SK-N-MC (cell line): ENCODE results near the gene KRTAP10-9.
"Not testable (repeated sequence)": the region's sequence is repeated elsewhere in the genome, so short reads cannot be mapped to it uniquely, and the experiment has no call there.

Experiments
- DNase-seq: peaks from one replicate; pipeline ENCODE4 v3.0.0-alpha.2; 2011; ENCODE audit warnings: low read depth, low spot score
- H3K27ac ChIP-seq: fragments of 200-600 bp; sonication (generic); 2 replicates; pipeline ENCODE4 v1.5.1; 2016; ENCODE audit warnings: mixed run types
- H3K36me3 ChIP-seq: fragments of 200-600 bp; sonication (generic); 2 replicates; pipeline ENCODE4 v1.6.1; 2017; ENCODE audit warnings: antibody characterized with exemption, low read length, mixed read lengths; ENCODE audit not compliant: insufficient read depth
- H3K4me3 ChIP-seq: fragments of 200-600 bp; sonication (generic); 2 replicates; pipeline ENCODE4 v1.5.1; 2016
- H3K9ac ChIP-seq: fragments of 200-600 bp; sonication (generic); 2 replicates; pipeline ENCODE4 v1.8.0; 2017; ENCODE audit warnings: mixed run types, mixed read lengths; ENCODE audit not compliant: insufficient read length
- H3K9me3 ChIP-seq: fragments of 200-600 bp; sonication (generic); 2 replicates; pipeline ENCODE4 v1.6.1; 2017; ENCODE audit warnings: low read depth, mild to moderate bottlenecking, antibody characterized with exemption, low read length, moderate library complexity, mixed read lengths
- EZH2 ChIP-seq: fragments of 200-600 bp; sonication (generic); IDR thresholded peaks from one replicate; pipeline ENCODE4 v1.6.1; 2017; ENCODE audit warnings: antibody characterized with exemption
- FOXP2 ChIP-seq: optimal IDR thresholded peaks from 2 replicates; pipeline ENCODE3; 2011; ENCODE audit warnings: mild to moderate bottlenecking, moderate library complexity; ENCODE audit not compliant: insufficient read depth; ENCODE audit errors: extremely low read length, control extremely low read depth
- POLR2AphosphoS5 ChIP-seq: IDR thresholded peaks from 2 replicates; pipeline ENCODE4 v1.6.1; 2012; ENCODE audit warnings: mild to moderate bottlenecking, low read depth, low read length, borderline replicate concordance

The KRTAP10-9 gene, protein sequence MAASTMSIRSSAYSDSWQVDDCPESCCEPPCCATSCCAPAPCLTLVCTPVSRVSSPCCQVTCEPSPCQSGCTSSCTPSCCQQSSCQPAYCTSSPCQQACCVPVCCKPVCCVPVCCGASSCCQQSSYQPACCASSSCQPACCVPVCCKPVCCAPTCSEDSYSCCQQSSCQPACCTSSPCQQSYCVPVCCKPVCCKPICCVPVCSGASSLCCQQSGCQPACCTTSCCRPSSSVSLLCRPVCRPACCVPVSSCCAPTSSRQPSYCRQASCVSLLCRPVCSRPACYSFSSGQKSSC

DNA sequence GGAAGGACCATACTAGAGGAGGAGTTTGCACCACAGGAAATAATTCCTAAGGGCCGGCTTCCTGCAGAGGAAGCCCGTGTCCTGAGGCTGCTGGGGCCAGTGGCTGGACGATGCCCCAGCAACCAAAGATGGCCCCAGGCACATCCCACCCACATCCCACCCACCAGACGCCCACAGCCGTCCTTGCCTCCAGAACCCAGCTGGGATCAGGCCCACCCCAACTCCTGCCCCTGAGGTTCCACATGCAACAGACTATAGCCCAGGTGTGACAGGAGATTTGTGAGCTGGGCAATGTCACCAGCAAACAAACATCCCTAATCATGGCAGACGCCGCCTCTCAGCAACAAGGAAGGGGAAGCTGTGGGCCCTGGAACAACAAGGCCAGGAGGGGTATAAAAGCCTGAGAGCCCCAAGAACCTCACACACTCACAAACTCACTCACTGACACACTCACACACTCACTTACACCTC lies at the start of gene KRTAP10-9:
KRTAP10-9 (plus strand) TSS at position 421 of the 471 bp plus-strand sequence. CDS start 79 bp downstream, outside the sequence.
- Histone ChIP-seq H3K4me3 (no peak within 1 kb of the TSS), H3K27ac (no peak within 1 kb of the TSS), H3K36me3 (peaks cover 16% of the 10 kb centered on the region; the same call in 1 of the 2 replicates), H3K9ac (no peak within 1 kb of the TSS), H3K9me3 (peaks cover 10% of the 10 kb centered on the region)
- no peak for DNase-seq
- TF ChIP-seq EZH2 (no peak), FOXP2 (no peak), POLR2AphosphoS5 (no peak)

DNA sequence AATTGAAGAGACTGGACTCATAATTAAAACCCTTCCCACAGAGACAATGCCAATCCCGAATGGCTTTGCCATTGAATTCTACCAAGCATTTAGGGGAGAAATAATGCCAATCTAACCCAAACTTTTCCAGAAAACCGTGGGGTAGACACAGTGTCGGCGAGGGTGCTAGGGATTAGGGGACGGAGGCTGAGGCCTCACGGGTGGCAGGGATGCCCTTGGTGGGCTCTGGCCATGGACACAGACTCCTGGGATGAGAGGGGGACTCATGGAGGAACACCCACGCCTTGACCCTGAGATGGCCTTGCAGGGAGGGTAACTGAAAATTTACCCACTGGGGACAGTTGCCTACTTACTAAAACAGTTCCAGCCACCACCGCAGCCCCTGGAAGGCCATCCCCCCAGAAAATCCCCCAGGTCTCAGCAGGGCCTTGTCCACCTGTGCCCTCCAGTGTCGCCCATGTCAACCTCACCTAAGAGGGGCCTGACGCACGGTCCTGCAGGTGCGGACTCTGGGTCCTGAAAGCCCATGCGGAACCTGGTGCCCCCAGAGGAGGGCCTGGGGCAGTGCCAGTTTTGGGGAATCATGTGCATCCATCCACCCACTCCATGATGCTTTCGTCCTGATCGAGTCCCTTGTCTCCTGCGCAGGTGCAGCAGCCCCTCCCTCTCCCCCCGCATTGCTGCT lies 48.4 kb upstream of the KRTAP10-9 start:
- H3K9me3 ChIP-seq, result peaks cover 4% of the 10 kb centered on the region; the same call in 1 of the 2 replicates
- no peaks in the 10 kb centered on the region for H3K36me3 ChIP-seq
- H3K4me3 ChIP-seq, result no peak overlapping the region
- H3K27ac ChIP-seq, result no peak overlapping the region
- no peak for DNase-seq
- TF ChIP-seq EZH2, result no peak
- TF ChIP-seq FOXP2, result no peak
- TF ChIP-seq POLR2AphosphoS5, result no peak
- no peak overlapping the region for H3K9ac ChIP-seq

DNA sequence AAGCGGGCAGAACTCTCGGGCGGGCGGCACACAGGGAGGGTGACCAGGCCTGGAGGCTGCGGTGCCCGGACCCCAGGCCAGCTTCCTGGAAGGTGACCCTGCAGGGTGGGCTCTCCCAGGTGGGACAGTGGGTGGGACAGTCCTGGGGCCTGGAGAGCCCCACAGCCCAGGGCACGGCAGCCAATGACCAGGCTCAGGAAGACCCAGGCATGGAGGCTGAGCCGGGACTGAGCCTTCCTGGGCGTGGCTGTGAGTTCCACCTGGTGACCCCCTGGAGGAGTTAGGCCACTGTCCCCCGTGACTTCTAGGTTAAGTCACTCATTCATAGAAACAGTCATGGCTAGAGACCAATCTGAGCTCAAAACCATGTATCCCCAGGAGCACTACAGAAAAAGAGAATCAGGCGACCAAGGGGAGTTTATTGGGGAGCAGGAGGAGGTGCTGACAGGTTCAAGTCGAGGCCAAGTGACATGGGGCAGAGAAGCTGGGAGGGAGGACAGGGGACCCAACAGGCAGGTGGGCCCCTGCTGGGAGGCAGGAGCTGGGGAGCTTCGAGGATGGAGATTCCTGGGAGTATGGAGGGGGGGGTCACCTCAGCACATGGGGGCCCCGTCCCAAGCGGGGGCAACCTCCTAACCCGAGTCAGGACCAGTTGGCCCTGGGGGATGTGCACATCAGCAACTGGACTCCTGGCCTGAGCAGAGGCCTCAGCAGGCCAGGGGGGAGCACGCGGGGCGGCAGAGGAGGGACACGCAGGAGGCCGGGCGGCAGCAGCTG lies 47.6 kb upstream of the KRTAP10-9 start:
- H3K9ac ChIP-seq, result no peak overlapping the region
- H3K36me3 ChIP-seq, result no peaks in the 10 kb centered on the region
- DNase-seq, result no peak
- H3K9me3 ChIP-seq, result peaks cover 4% of the 10 kb centered on the region; the same call in 1 of the 2 replicates
- no peak overlapping the region for H3K27ac ChIP-seq
- no peak overlapping the region for H3K4me3 ChIP-seq
- no peak for TF ChIP-seq POLR2AphosphoS5
- TF ChIP-seq FOXP2, result no peak

GRCh38 chr21:44579833-44580144 lies 47.1 kb upstream of the KRTAP10-9 start:
- Histone ChIP-seq H3K27ac (no peak overlapping the region), H3K36me3 (no peaks in the 10 kb centered on the region), H3K4me3 (no peak overlapping the region), H3K9me3 (peaks cover 4% of the 10 kb centered on the region; the same call in 1 of the 2 replicates), H3K9ac (no peak overlapping the region)
- DNase-seq, result no peak
- TF ChIP-seq EZH2, result no peak
- no peak for TF ChIP-seq POLR2AphosphoS5
- no peak for TF ChIP-seq FOXP2

- not testable (repeated sequence) for H3K4me3 ChIP-seq, H3K9me3 ChIP-seq, H3K36me3 ChIP-seq, H3K9ac ChIP-seq, H3K27ac ChIP-seq, DNase-seq
Measured at GRCh38 chr21:44580231-44580821, 46.6 kb upstream of the KRTAP10-9 start, which contains the start of gene KRTAP10-5. TSS of gene KRTAP10-5 (minus strand) at chr21:44580604. CDS start at chr21:44580578, 26 bp downstream.

- TF ChIP-seq POLR2AphosphoS5, result no peak
- no peak for TF ChIP-seq FOXP2
- no peak overlapping the region for H3K9ac ChIP-seq
- H3K36me3 ChIP-seq, result peaks cover 4% of the 10 kb centered on the region; the same call in 1 of the 2 replicates
- H3K9me3 ChIP-seq, result peaks cover 4% of the 10 kb centered on the region; the same call in 1 of the 2 replicates
- DNase-seq, result no peak
- H3K4me3 ChIP-seq, result no peak overlapping the region
- no peak overlapping the region for H3K27ac ChIP-seq
Measured at GRCh38 chr21:44581158-44581557, 45.7 kb upstream of the KRTAP10-9 start.

DNA sequence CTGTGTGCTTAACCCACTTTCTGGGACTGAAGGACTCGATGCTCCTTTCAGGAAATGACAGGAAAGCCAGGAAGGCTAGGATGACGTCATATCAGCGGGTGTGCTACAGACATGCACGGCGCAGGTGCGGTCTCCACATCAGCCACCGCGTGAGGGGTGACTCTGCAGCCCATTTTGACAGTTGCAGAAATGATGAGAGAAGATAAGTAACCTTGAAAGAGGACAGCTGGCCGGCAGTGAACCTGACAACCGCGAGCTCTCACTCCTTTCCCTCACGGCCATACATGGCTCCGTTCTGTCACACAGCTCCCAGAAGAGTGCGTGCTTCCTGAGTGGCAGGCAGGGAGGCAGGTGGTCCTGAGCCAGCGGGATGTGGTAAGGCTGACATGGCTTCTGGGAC lies 44.8 kb upstream of the KRTAP10-9 start:
- peaks cover 4% of the 10 kb centered on the region; the same call in 1 of the 2 replicates for H3K9me3 ChIP-seq
- TF ChIP-seq POLR2AphosphoS5 (no peak), FOXP2 (no peak), EZH2 (no peak)
- H3K4me3 ChIP-seq, result no peak overlapping the region
- H3K27ac ChIP-seq, result no peak overlapping the region
- H3K9ac ChIP-seq, result no peak overlapping the region
- peaks cover 4% of the 10 kb centered on the region; the same call in 1 of the 2 replicates for H3K36me3 ChIP-seq
- DNase-seq, result no peak
